IMR-90 (cell line): ENCODE data around the gene SVEP1. TPM values are rescaled to one million over a fixed set of nuclear protein-coding genes. Genes with fewer than 3 reads are reported as not detected.

ENCODE experiments used
- ATAC-seq: fragments of 200-7000 bp; cut with Tn5 transposase; 2 replicates; pipeline ENCODE4 v1.9.1; 2020; ENCODE audit warnings: low read depth, mild to moderate bottlenecking, moderate library complexity
- BruUV-seq: library from RNA; stranded (reverse); fragments of 400-500 nt; replicated peaks from 2 replicates; lab custom pipeline; 2021; lab: Mats Ljungman, UMichigan
- CTCF ChIA-PET: fragments of 300-600 bp; formaldehyde crosslinking; extraction: SDS; loops from one replicate; lab custom pipeline; 2021; ENCODE audit warnings: antibody characterized with exemption; lab: Yijun Ruan, JAX
- POLR2A ChIA-PET: fragments of 300-600 bp; sonication (Branson Sonifier 250); formaldehyde crosslinking; loops from one replicate; lab custom pipeline; 2022; ENCODE audit warnings: antibody characterized with exemption; ENCODE audit not compliant: unreplicated experiment; lab: Charles Lee
- DNase-seq: peaks from one replicate; pipeline ENCODE4 v3.0.0; 2013
- H2AFZ ChIP-seq: replicated peaks from 2 replicates; pipeline ENCODE3; 2013; ENCODE audit warnings: low read length, mild to moderate bottlenecking; ENCODE audit not compliant: poor library complexity
- H2AK5ac ChIP-seq: 2 replicates; pipeline ENCODE4 v1.6.1; 2013; ENCODE audit warnings: low read depth, low read length, inconsistent platforms
- H2AK9ac ChIP-seq: replicated peaks from 2 replicates; pipeline ENCODE3; 2013; ENCODE audit warnings: mild to moderate bottlenecking, low read depth, low read length, moderate library complexity; ENCODE audit not compliant: poor library complexity
- H2BK120ac ChIP-seq: 2 replicates; pipeline ENCODE4 v1.6.1; 2013; ENCODE audit warnings: low read depth, low read length, inconsistent platforms
- H2BK15ac ChIP-seq: 3 replicates; pipeline ENCODE4 v1.6.1; 2013; ENCODE audit warnings: low read depth, low read length, inconsistent platforms
- H2BK20ac ChIP-seq: 2 replicates; pipeline ENCODE4 v1.6.1; 2013; ENCODE audit warnings: low read depth, mild to moderate bottlenecking, inconsistent platforms, low read length, moderate library complexity
- H2BK5ac ChIP-seq: 2 replicates; pipeline ENCODE4 v1.6.1; 2013; ENCODE audit warnings: mild to moderate bottlenecking, low read depth, low read length, inconsistent platforms; ENCODE audit not compliant: poor library complexity, severe bottlenecking
- H3K14ac ChIP-seq: replicated peaks from 2 replicates; pipeline ENCODE4 v1.6.1; 2013; ENCODE audit warnings: low read depth, low read length, inconsistent platforms
- H3K18ac ChIP-seq: 2 replicates; pipeline ENCODE4 v1.6.1; 2013; ENCODE audit warnings: low read depth, low read length, control low read depth
- H3K23ac ChIP-seq: 2 replicates; pipeline ENCODE4 v1.6.1; 2013; ENCODE audit warnings: low read depth, low read length, inconsistent platforms
- H3K27ac ChIP-seq: 2 replicates; pipeline ENCODE4 v1.5.1; 2013; ENCODE audit warnings: mild to moderate bottlenecking, control low read depth, low read length; ENCODE audit not compliant: insufficient read depth
- H3K27me3 ChIP-seq: 2 replicates; pipeline ENCODE4 v1.6.1; 2013; ENCODE audit warnings: low read length; ENCODE audit not compliant: control insufficient read depth, insufficient read depth
- H3K36me3 ChIP-seq: 2 replicates; pipeline ENCODE4 v1.6.1; 2013; ENCODE audit warnings: low read length, mixed read lengths; ENCODE audit not compliant: control insufficient read depth, insufficient read depth
- H3K4ac ChIP-seq: 2 replicates; pipeline ENCODE4 v1.6.1; 2013; ENCODE audit warnings: low read depth, low read length, inconsistent platforms
- H3K4me1 ChIP-seq: 2 replicates; pipeline ENCODE4 v1.6.1; 2013; ENCODE audit warnings: low read length, mixed read lengths; ENCODE audit not compliant: control insufficient read depth, insufficient read depth
- H3K4me2 ChIP-seq: 2 replicates; pipeline ENCODE4 v1.6.1; 2013; ENCODE audit warnings: low read depth, mild to moderate bottlenecking, control low read depth, low read length, moderate library complexity
- H3K4me3 ChIP-seq: 2 replicates; pipeline ENCODE4 v1.5.1; 2013; ENCODE audit warnings: low read depth, mild to moderate bottlenecking, control low read depth, low read length, moderate library complexity; ENCODE audit not compliant: insufficient read depth
- H3K56ac ChIP-seq: 2 replicates; pipeline ENCODE4 v1.6.1; 2013; ENCODE audit warnings: low read length, inconsistent platforms; ENCODE audit not compliant: insufficient read depth; ENCODE audit errors: extremely low read depth
- H3K79me1 ChIP-seq, 2 experiments: 2 replicates each; pipeline ENCODE4 v1.6.1; 2013; ENCODE audit warnings: low read length in 2 of 2, inconsistent platforms in 1 of 2, low read depth in 1 of 2
- H3K9ac ChIP-seq: 2 replicates; pipeline ENCODE4 v1.6.1; 2013; ENCODE audit warnings: low read depth, low read length, control low read depth
- H3K9me1 ChIP-seq: 2 replicates; pipeline ENCODE4 v1.6.1; 2013; ENCODE audit warnings: low read length, inconsistent platforms; ENCODE audit not compliant: insufficient read depth
- H3K9me3 ChIP-seq: 2 replicates; pipeline ENCODE4 v1.6.1; 2013; ENCODE audit warnings: low read length; ENCODE audit not compliant: control insufficient read depth, insufficient read depth
- H4K20me1 ChIP-seq: 2 replicates; pipeline ENCODE4 v1.6.1; 2013; ENCODE audit warnings: low read length, inconsistent platforms; ENCODE audit not compliant: insufficient read depth
- H4K5ac ChIP-seq: 2 replicates; pipeline ENCODE4 v1.6.1; 2013; ENCODE audit warnings: mild to moderate bottlenecking, low read depth, low read length, control low read depth
- H4K8ac ChIP-seq, 2 experiments: 2 replicates each; pipeline ENCODE4 v1.6.1; 2013; ENCODE audit warnings: low read depth in 2 of 2, low read length in 2 of 2, control low read depth in 1 of 2, inconsistent platforms in 1 of 2
- H4K91ac ChIP-seq: 2 replicates; pipeline ENCODE4 v1.6.1; 2013; ENCODE audit warnings: low read depth, low read length, inconsistent platforms; ENCODE audit not compliant: insufficient read depth
- CEBPB ChIP-seq: IDR thresholded peaks from 2 replicates; pipeline ENCODE4 v1.6.1; 2012; ENCODE audit warnings: low read depth, low read length, improper control_type of control experiment
- MAFK ChIP-seq: IDR thresholded peaks from 2 replicates; pipeline ENCODE4 v1.6.1; 2012; ENCODE audit warnings: low read depth, low read length, improper control_type of control experiment
- WGBS, 2 experiments: methylation state at CpG; one replicate each; pipeline versions ENCODE4 v1.1.5 to v1.1.7; 2013; ENCODE audit warnings: missing lambda C conversion rate in 2 of 2; ENCODE audit not compliant: insufficient read length in 1 of 2; ENCODE audit errors: extremely low coverage in 2 of 2; 5-methylcytosine and 5-hydroxymethylcytosine counted together
- dilution Hi-C: fragments of 300-500 bp; cut with HindIII; formaldehyde crosslinking; loops from one replicate; pipeline ENCODE4 v1.14.3; 2018; ENCODE audit warnings: low sequenced_read_pairs; ENCODE audit not compliant: unreplicated experiment
- in situ Hi-C: fragments of 300-500 bp; cut with MboI; formaldehyde crosslinking; loops from 3 replicates; pipeline ENCODE4 v1.14.3; 2019; ENCODE audit warnings: low sequenced_read_pairs, inconsistent platforms, mixed read lengths
- intact Hi-C: fragments of 100-400 bp; cut with micrococcal nuclease; formaldehyde crosslinking; loops from 2 replicates; pipeline ENCODE4 v1.10.0; 2022
- polyA plus RNA-seq, 3 experiments: library from polyadenylated mRNA; depleted of rRNA; stranded (reverse); fragments of >200 nt; gene quantifications; 2 replicates each; pipeline ENCODE4 v1.2.3, GENCODE V29; 2012; ENCODE audit warnings: low replicate concordance in 1 of 3
- total RNA-seq: library from RNA; depleted of rRNA; stranded (reverse); fragments of >200 nt; gene quantifications from 2 replicates; pipeline ENCODE4 v1.2.3, GENCODE V29; 2012
- TF ChIP-seq, protein P1 (sequence below): fragments of 150-350 bp; IDR thresholded peaks from 2 replicates; pipeline ENCODE4 v1.6.1; 2017; ENCODE audit warnings: mild to moderate bottlenecking, antibody characterized with exemption, low read length, low read depth
- TF ChIP-seq, protein P2 (sequence below): fragments of 150-350 bp; IDR thresholded peaks from 2 replicates; pipeline ENCODE4 v1.6.1; 2016; ENCODE audit warnings: low read depth, mild to moderate bottlenecking, low read length, moderate library complexity, borderline replicate concordance

Gene SVEP1
- total and polyA plus RNA-seq, 2 of the 4 experiments (the other 2 are of a cell fraction) = 4.8 to 16.7 TPM

- DNase-seq = no peak
- Histone ChIP-seq H4K91ac (no peak overlapping the region), H3K27me3 (no peaks in the 10 kb centered on the region), H2BK5ac (no peak overlapping the region), H3K14ac (no peak overlapping the region), H2BK20ac (no peak overlapping the region), H3K79me1 (no peaks in the 10 kb centered on the region), H3K18ac (no peak overlapping the region), H2AK5ac (no peak overlapping the region), H2BK15ac (no peak overlapping the region), H2AK9ac (no peak overlapping the region), H4K20me1 (no peaks in the 10 kb centered on the region), H4K8ac (no peak overlapping the region), H3K9me1 (no peaks in the 10 kb centered on the region), H3K36me3 (peaks cover 38% of the 10 kb centered on the region), H4K5ac (no peak overlapping the region), H3K4me1 (no peaks in the 10 kb centered on the region), H2BK120ac (no peak overlapping the region), H3K56ac (no peak overlapping the region), H3K27ac (no peak overlapping the region), H3K23ac (no peak overlapping the region), H2AFZ (no peak overlapping the region), H3K4me3 (no peak overlapping the region), H3K4ac (no peak overlapping the region), H3K4me2 (no peak overlapping the region), H3K9me3 (no peaks in the 10 kb centered on the region), H3K9ac (no peak overlapping the region)
- no peak for ATAC-seq
- TF ChIP-seq, protein P1, sequence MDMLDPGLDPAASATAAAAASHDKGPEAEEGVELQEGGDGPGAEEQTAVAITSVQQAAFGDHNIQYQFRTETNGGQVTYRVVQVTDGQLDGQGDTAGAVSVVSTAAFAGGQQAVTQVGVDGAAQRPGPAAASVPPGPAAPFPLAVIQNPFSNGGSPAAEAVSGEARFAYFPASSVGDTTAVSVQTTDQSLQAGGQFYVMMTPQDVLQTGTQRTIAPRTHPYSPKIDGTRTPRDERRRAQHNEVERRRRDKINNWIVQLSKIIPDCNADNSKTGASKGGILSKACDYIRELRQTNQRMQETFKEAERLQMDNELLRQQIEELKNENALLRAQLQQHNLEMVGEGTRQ = no peak
- TF ChIP-seq, protein P2, sequence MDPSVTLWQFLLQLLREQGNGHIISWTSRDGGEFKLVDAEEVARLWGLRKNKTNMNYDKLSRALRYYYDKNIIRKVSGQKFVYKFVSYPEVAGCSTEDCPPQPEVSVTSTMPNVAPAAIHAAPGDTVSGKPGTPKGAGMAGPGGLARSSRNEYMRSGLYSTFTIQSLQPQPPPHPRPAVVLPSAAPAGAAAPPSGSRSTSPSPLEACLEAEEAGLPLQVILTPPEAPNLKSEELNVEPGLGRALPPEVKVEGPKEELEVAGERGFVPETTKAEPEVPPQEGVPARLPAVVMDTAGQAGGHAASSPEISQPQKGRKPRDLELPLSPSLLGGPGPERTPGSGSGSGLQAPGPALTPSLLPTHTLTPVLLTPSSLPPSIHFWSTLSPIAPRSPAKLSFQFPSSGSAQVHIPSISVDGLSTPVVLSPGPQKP = no peak
- TF ChIP-seq MAFK (no peak), CEBPB (no peak)
- dilution Hi-C loops (no loop called here), intact Hi-C loops (no loop called here), in situ Hi-C loops (no loop called here)
- CTCF ChIA-PET = no interaction called here
- WGBS, 2 experiments = no CpG with 5 or more reads among the region's 5 CpGs
- BruUV-seq = no TSS peak
- POLR2A ChIA-PET = no interaction called here
Observed at GRCh38 chr9:110410961-110411360, 168.6 kb downstream of the SVEP1 start.
